ENCODE results near the gene RRAS.

- TF ChIP-seq CTCF (IDR thresholded peaks at IDR 0.05): no peak
- no peak for TF ChIP-seq POLR2A (IDR thresholded peaks at IDR 0.05)
Observed at GRCh38 chr19:49645592-49645991, 5.6 kb upstream of the RRAS start.

Measured in right lobe of liver (tissue), 4 donors.